Epithelial cell of esophagus (primary cell): ENCODE results near the gene SMG9.

Experiments used
- DNase-seq: peaks from one replicate; pipeline ENCODE4 v3.0.0; 2010; ENCODE audit warnings: low read depth
- H3K4me3 ChIP-seq: 2 replicates; pipeline ENCODE4 v1.5.1; 2011; ENCODE audit warnings: mild to moderate bottlenecking, low read length, control low read depth
- TF ChIP-seq, protein P1 (sequence below): IDR thresholded peaks from 2 replicates; pipeline ENCODE4 v1.5.1; 2011; ENCODE audit warnings: low read depth, mild to moderate bottlenecking, low read length, control low read depth, inconsistent platforms; ENCODE audit not compliant: insufficient read depth; ENCODE audit errors: missing control alignments

Gene SMG9

DNA sequence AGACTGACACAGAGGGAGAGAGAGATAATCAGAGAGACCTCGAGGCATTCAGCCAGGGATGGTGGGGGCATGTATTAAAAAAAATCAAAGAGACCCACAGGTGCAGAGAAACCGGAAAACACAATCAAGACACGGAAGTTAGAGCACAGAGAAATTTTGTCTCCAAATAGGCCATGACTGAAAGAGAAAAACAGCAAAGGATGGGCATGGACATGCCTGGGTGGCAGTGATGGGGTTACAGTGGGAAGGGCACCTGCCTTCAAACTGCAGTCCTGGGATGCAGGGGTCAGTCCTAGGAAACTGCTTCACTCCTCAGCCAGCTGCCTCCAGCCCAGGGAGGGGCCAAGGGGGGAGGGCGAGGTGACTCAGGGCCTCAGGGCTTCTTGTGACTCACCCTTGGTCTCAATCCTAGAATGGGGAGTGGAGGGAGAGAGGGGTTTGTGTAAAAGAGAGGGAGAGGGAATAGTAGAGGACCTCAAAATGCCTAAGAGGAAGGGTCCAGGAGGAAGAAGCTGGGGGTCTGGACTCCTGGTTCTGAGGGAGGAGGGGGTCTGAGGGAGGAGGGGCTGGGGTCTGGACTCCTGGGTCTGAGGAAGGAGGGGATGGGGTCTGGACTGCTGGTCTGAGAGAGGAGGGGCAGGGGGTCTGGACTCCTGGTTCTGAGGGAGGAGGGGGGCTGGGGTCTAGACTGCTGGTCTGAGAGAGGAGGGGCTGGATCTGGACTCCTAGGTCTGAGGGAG is 29.6 kb upstream of the SMG9 start:
- DNase-seq: peak; percentile 88
- H3K4me3 ChIP-seq: no peak overlapping the region
- TF ChIP-seq, protein P1, sequence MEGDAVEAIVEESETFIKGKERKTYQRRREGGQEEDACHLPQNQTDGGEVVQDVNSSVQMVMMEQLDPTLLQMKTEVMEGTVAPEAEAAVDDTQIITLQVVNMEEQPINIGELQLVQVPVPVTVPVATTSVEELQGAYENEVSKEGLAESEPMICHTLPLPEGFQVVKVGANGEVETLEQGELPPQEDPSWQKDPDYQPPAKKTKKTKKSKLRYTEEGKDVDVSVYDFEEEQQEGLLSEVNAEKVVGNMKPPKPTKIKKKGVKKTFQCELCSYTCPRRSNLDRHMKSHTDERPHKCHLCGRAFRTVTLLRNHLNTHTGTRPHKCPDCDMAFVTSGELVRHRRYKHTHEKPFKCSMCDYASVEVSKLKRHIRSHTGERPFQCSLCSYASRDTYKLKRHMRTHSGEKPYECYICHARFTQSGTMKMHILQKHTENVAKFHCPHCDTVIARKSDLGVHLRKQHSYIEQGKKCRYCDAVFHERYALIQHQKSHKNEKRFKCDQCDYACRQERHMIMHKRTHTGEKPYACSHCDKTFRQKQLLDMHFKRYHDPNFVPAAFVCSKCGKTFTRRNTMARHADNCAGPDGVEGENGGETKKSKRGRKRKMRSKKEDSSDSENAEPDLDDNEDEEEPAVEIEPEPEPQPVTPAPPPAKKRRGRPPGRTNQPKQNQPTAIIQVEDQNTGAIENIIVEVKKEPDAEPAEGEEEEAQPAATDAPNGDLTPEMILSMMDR: no peak

DNA sequence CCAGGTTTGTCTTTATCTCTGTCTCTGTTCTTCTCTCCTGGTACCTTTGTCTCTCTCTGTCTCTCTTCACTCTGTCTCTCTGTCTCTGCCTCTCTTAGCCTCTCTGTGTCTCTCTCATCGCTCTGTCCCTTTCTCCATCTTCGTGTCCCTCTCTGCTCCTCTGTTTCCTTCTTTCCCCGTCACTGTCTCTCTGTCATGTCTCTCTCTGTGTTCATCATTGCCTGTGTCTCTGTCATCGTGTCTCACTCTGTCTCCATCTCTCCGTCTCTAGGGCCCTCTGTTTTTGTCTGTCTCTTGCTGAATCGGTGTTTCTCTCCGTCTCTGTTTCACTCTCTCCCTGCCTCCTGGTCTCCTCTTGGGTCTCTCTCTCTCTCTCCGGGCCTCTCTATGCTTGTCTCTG is 28.9 kb upstream of the SMG9 start:
- TF ChIP-seq, protein P1: no peak
- no peak for DNase-seq
- no peak overlapping the region for H3K4me3 ChIP-seq

DNA sequence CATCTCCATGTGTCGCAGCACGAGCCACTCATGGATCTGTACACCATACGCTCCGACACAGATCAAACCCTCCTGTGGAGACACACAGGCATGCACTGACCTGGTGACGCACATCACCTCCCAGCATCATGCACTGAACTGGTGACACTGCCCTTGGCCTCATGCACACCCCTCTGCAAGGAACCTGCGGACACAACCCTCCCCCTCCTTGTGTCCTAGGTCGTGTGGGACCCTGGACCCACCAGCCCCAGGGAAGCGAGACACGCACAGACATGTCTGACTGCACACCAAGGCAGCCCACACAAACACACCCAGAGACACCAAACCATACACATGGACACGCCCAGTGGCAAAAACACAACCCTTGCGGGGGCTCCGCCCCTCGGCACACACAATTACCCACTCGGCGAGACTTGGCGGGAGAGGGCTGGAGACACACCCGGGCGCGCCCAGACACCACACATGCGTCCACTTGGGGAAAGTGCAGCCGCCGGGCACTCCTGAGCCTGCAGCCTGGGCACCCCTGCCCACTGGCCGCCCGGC is 28.0 kb upstream of the SMG9 start:
- DNase-seq: peak; percentile 39
- TF ChIP-seq, protein P1: no peak
- no peak overlapping the region for H3K4me3 ChIP-seq

DNA sequence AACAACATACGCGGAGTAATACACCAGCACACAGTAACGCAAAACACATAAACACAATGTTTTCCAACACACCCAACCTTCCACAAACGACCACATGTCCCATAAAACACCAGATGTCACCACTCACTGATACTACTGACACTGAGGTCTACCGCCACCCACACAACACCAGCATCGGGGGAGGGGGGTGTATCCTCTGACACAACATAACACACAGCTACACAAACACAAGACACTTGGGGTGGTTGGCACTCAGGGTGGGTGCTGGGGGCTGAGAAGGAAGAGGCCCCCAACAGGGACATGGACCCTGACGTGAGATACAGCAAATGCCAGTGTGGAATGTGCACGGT is 27.5 kb upstream of the SMG9 start:
- no peak overlapping the region for H3K4me3 ChIP-seq
- TF ChIP-seq, protein P1: no peak

DNA sequence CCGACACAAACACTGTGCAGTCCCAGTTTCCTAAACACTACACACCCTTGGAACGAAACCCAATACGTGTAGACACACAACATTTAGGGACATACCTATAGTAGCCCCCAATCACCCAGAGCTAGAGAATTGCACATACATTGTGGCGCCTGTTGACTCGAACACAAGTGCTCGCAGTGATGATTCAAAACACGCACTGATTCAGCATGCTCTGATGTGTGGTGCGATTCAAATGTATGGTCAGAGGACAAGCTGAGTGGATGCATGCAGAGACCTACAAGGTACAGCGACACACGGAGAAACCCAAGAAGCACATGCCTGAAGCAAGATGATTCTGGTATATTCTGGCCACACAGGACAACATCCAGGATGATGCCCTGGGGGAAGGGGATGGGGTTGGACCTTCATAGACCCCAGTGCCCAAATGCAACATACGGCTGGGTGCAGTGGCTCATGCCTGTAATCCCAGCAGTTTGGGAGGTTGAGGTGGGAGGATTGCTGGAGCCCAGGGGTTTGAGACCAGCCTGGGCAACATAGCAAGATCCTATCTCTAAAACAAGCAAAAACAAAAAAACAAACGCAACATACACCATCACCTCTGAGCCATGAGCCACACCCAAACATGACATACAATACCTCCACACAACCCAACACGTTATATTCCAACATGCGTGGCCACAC is 27.0 kb upstream of the SMG9 start:
- TF ChIP-seq, protein P1: no peak
- DNase-seq: peak; percentile 53
- no peak overlapping the region for H3K4me3 ChIP-seq

More for the DNA sequence above, 27.5 kb upstream of the SMG9 start:
- DNase-seq: no peak

DNA sequence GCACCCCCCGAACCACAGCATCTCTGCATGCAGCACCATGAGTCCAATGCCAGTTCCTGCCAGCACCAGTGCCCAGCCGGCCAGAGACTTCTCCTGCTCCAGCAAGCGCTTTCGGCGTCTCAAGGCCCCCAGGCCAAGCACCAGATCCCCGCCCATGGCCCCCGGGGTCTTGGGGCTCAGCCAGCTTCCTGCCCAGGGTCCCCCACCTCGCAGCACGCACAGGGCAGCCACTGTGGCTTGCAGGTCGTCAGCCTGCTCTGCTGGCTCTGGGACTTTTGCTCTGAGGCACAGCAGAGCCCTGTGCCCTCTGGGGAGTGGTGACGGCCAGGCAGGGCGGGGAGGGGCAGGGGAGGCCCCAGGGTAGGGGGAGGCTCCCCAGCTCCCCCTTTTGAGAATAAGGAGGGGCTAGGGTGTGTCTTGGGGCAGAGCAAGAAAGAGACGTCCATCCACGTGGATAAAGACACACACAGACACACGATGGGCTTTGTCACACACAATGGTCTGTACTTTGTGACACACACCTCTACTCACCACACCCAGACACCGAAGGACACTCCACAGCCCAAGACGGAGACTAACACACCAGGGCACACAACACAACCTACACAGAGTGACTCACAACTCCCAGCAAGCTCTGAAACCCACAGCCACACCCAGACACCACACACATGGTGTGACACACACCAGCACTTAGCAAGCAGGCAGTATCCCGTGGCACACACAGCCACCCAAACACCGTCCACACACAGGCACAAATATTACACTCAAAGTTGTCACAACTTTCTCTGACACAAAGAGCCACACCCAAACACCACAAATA is 26.2 kb upstream of the SMG9 start, which contains the start of gene KCNN4:
TSS of gene KCNN4 (minus strand) at position 268 of the 820 bp plus-strand sequence. CDS start at position 156, 112 bp downstream.
- H3K4me3 ChIP-seq: no peak within 1 kb of the TSS
- DNase-seq: peak; percentile 86
- TF ChIP-seq, protein P1: no peak
